HepG2 (cell line): ENCODE data around the gene DHX16. TPM values are rescaled to one million over a fixed set of nuclear protein-coding genes. Genes with fewer than 3 reads are reported as not detected.

Source experiments
- ADNP ChIP-seq: sonication (generic); formaldehyde crosslinking; IDR thresholded peaks from 2 replicates; pipeline ENCODE4 v1.4.0; 2020; ENCODE audit warnings: missing genetic modification reagents
- BCLAF1 ChIP-seq: fragments of 450-650 bp; IDR thresholded peaks from 2 replicates; pipeline ENCODE4 v1.6.1; 2017; ENCODE audit warnings: mild to moderate bottlenecking
- CENPBD1 ChIP-seq: sonication (generic); formaldehyde crosslinking; IDR thresholded peaks from 2 replicates; pipeline ENCODE4 v1.8.0; 2022; ENCODE audit warnings: missing genetic modification reagents, low read depth, mild to moderate bottlenecking, borderline replicate concordance
- CERS6 ChIP-seq: sonication (generic); formaldehyde crosslinking; IDR thresholded peaks from 2 replicates; pipeline ENCODE4 v1.5.0; 2020; ENCODE audit warnings: missing genetic modification reagents
- CSRNP1 ChIP-seq: sonication (generic); formaldehyde crosslinking; IDR thresholded peaks from 2 replicates; pipeline ENCODE4 v1.8.1; 2023; ENCODE audit warnings: mild to moderate bottlenecking, missing genetic modification reagents
- CTCF ChIP-seq: sonication (generic); formaldehyde crosslinking; IDR thresholded peaks from 2 replicates; pipeline ENCODE4 v1.5.0; 2020; ENCODE audit warnings: mild to moderate bottlenecking, missing genetic modification reagents, moderate library complexity
- ETV6 ChIP-seq: sonication (generic); formaldehyde crosslinking; conservative IDR thresholded peaks from 2 replicates; pipeline ENCODE4 v1.4.0; 2020; ENCODE audit warnings: missing genetic modification reagents
- MAFF ChIP-seq: IDR thresholded peaks from 2 replicates; pipeline ENCODE4 v1.6.1; 2011; ENCODE audit warnings: low read depth, low read length, improper control_type of control experiment
- NFE2L2 ChIP-seq: fragments of 150-350 bp; IDR thresholded peaks from 2 replicates; pipeline ENCODE4 v1.6.1; 2014; ENCODE audit warnings: low read length
- SATB2 ChIP-seq: sonication (generic); formaldehyde crosslinking; IDR thresholded peaks from 2 replicates; pipeline ENCODE4 v1.5.0; 2020; ENCODE audit warnings: missing genetic modification reagents
- TAF1 ChIP-seq: sonication (generic); formaldehyde crosslinking; IDR thresholded peaks from 2 replicates; pipeline ENCODE4 v1.4.0; 2020; ENCODE audit warnings: missing genetic modification reagents
- U2AF1 ChIP-seq: fragments of 200-400 bp; formaldehyde crosslinking; optimal IDR thresholded peaks from 2 replicates; pipeline ENCODE3; 2017; ENCODE audit warnings: mild to moderate bottlenecking, low read depth, low read length
- ZFY ChIP-seq: sonication (generic); formaldehyde crosslinking; IDR thresholded peaks from 2 replicates; pipeline ENCODE4 v1.4.0; 2020; ENCODE audit warnings: missing genetic modification reagents
- ZNF138 ChIP-seq: sonication (generic); formaldehyde crosslinking; IDR thresholded peaks from 2 replicates; pipeline ENCODE4 v1.5.0; 2020; ENCODE audit warnings: mild to moderate bottlenecking, low read depth, missing genetic modification reagents
- ZNF34 ChIP-seq: sonication (generic); formaldehyde crosslinking; IDR thresholded peaks from 2 replicates; pipeline ENCODE4 v1.4.0; 2020; ENCODE audit warnings: mild to moderate bottlenecking, missing genetic modification reagents, borderline replicate concordance
- ZNF775 ChIP-seq: sonication (generic); formaldehyde crosslinking; IDR thresholded peaks from 2 replicates; pipeline ENCODE4 v1.4.0; 2020; ENCODE audit warnings: missing genetic modification reagents, mild to moderate bottlenecking, moderate library complexity, borderline replicate concordance
- ZNF777 ChIP-seq: sonication (generic); formaldehyde crosslinking; IDR thresholded peaks from 2 replicates; pipeline ENCODE4 v1.4.0; 2020; ENCODE audit warnings: missing genetic modification reagents
- ZNF816 ChIP-seq: sonication (generic); formaldehyde crosslinking; IDR thresholded peaks from 2 replicates; pipeline ENCODE4 v1.8.0; 2022; ENCODE audit warnings: missing genetic modification reagents, mild to moderate bottlenecking, borderline replicate concordance
- polyA plus RNA-seq, 8 experiments: library from polyadenylated mRNA; depleted of rRNA in 3 of 8; stranded (reverse) in 7 of 8; unstranded in 1 of 8; fragments of >200 nt; fragmentation: Illumina TruSeq in 4 of 8; extraction: Trizol in 4 of 8; gene quantifications; 2 replicates each; pipeline versions ENCODE4 v1.2.1 to v1.2.3, GENCODE V29; 2011 to 2016; ENCODE audit warnings: low read depth in 4 of 8, missing spikeins in 1 of 8, mixed read lengths in 1 of 8; ENCODE audit not compliant: insufficient read depth in 1 of 8
- total RNA-seq, 5 experiments: library from RNA; depleted of rRNA; stranded (reverse); fragments of >200 nt; fragmentation: Illumina TruSeq; extraction: Trizol; gene quantifications; 2 replicates each; pipeline ENCODE4 v1.2.3, GENCODE V29; 2016; ENCODE audit warnings: low read depth in 1 of 5

Gene DHX16
- total and polyA plus RNA-seq, 2 of the 13 experiments (the other 11 are each of a cell fraction or from before 2014, with no cell fraction given), result 57.0 to 58.5 TPM

GRCh38 chr6:30616811-30617564 is 55.8 kb downstream of the DHX16 start, which contains the start of gene PPP1R10 (continued):
- TF ChIP-seq CTCF (CRISPR knock-in tag), result no peak
- TF ChIP-seq TAF1 (CRISPR knock-in tag), result peak; percentile 96
- no peak for TF ChIP-seq ZNF775 (CRISPR knock-in tag)
- 0 out of 2 replicates have a peak, but pooled peaks have one; percentile 45 for TF ChIP-seq CERS6
- TF ChIP-seq ZFY, result peak; percentile 40; the same call in 1 of the 2 replicates
- no peak for TF ChIP-seq NFE2L2
- TF ChIP-seq CENPBD1, result 0 out of 2 replicates have a peak, but pooled peaks have one; percentile 22
- TF ChIP-seq U2AF1, result peak; percentile 97
- 0 out of 2 replicates have a peak, but pooled peaks have one; percentile 43 for TF ChIP-seq ZNF777
- no peak for TF ChIP-seq ZNF34 (CRISPR knock-in tag)
- no peak for TF ChIP-seq ZNF816 (CRISPR knock-in tag)
- TF ChIP-seq ETV6 (CRISPR knock-in tag), result peak; percentile 90; the same call in 1 of the 2 replicates
- TF ChIP-seq MAFF, result no peak
- TF ChIP-seq BCLAF1, result no peak
- TF ChIP-seq SATB2, result no peak
- no peak for TF ChIP-seq ADNP
- peak; percentile 91 for TF ChIP-seq CSRNP1 (CRISPR knock-in tag)
- TF ChIP-seq ZNF138 (CRISPR knock-in tag), result peak; percentile 81; the same call in 1 of the 2 replicates
